WTC11 (cell line): ENCODE results near the gene CACNA1D. TPM values are rescaled to one million over a fixed set of nuclear protein-coding genes. Genes with fewer than 3 reads are reported as not detected.

Experiments
- ATAC-seq: fragments of 200-7000 bp; cut with Tn5 transposase; 2 replicates; pipeline ENCODE4 v1.10.0; 2021; ENCODE audit warnings: mild to moderate bottlenecking, moderate library complexity
- CTCF ChIA-PET: fragments of 300-600 bp; sonication (Branson Sonifier 250); formaldehyde crosslinking; loops from one replicate; lab custom pipeline; 2021; ENCODE audit warnings: antibody characterized with exemption; lab: Charles Lee
- POLR2A ChIA-PET: fragments of 350-600 bp; sonication (Branson Sonifier 250); formaldehyde crosslinking; loops from one replicate; lab custom pipeline; 2021; ENCODE audit warnings: antibody characterized with exemption; lab: Charles Lee
- DNase-seq: peaks from one replicate; pipeline ENCODE4 v3.0.0; 2021; ENCODE audit warnings: low spot score
- H3K27ac Mint-ChIP-seq: 2 replicates; pipeline ENCODE4 v1.8.0; 2021; ENCODE audit warnings: mixed read lengths
- H3K27me3 Mint-ChIP-seq: 2 replicates; pipeline ENCODE4 v1.8.0; 2021; ENCODE audit warnings: low read depth, mild to moderate bottlenecking, moderate library complexity, mixed read lengths
- H3K36me3 Mint-ChIP-seq: 2 replicates; pipeline ENCODE4 v1.8.0; 2021; ENCODE audit warnings: mixed read lengths
- H3K4me1 Mint-ChIP-seq: 2 replicates; pipeline ENCODE4 v1.8.0; 2022; ENCODE audit warnings: mixed read lengths
- H3K4me3 Mint-ChIP-seq: 2 replicates; pipeline ENCODE4 v1.8.0; 2021; ENCODE audit warnings: mild to moderate bottlenecking, moderate library complexity, mixed read lengths
- H3K9me3 Mint-ChIP-seq: 2 replicates; pipeline ENCODE4 v1.8.0; 2021; ENCODE audit warnings: mixed read lengths
- ARID4B ChIP-seq: sonication (generic); formaldehyde crosslinking; IDR thresholded peaks from 2 replicates; pipeline ENCODE4 v1.8.0; 2023; ENCODE audit warnings: missing genetic modification reagents, mild to moderate bottlenecking, borderline replicate concordance
- ATF1 ChIP-seq: sonication (generic); formaldehyde crosslinking; IDR thresholded peaks from 2 replicates; pipeline ENCODE4 v1.8.1; 2023; ENCODE audit warnings: mild to moderate bottlenecking, moderate library complexity, missing genetic modification reagents
- CREB1 ChIP-seq: sonication (generic); formaldehyde crosslinking; IDR thresholded peaks from 2 replicates; pipeline ENCODE4 v1.8.0; 2023; ENCODE audit warnings: mild to moderate bottlenecking, missing genetic modification reagents
- ERG ChIP-seq: fragments of 250-450 bp; sonication (Bioruptor Pico); IDR thresholded peaks from 2 replicates; pipeline ENCODE4 v1.8.0; 2021; ENCODE audit warnings: mild to moderate bottlenecking
- GTF2I ChIP-seq: fragments of 250-450 bp; sonication (Bioruptor Pico); conservative IDR thresholded peaks from 2 replicates; pipeline ENCODE4 v1.4.0; 2021; ENCODE audit warnings: mild to moderate bottlenecking
- JAZF1 ChIP-seq: fragments of 250-450 bp; sonication (Bioruptor Pico); IDR thresholded peaks from 2 replicates; pipeline ENCODE4 v1.9.0; 2021; ENCODE audit warnings: moderate library complexity, mild to moderate bottlenecking, inconsistent platforms
- PREB ChIP-seq: sonication (generic); formaldehyde crosslinking; IDR thresholded peaks from 2 replicates; pipeline ENCODE4 v1.8.1; 2022; ENCODE audit warnings: mild to moderate bottlenecking, missing genetic modification reagents, moderate library complexity, borderline replicate concordance
- SMAD3 ChIP-seq: sonication (generic); formaldehyde crosslinking; IDR thresholded peaks from 2 replicates; pipeline ENCODE4 v1.8.0; 2022; ENCODE audit warnings: missing genetic modification reagents, mild to moderate bottlenecking, borderline replicate concordance
- SP1 ChIP-seq: sonication (generic); formaldehyde crosslinking; conservative IDR thresholded peaks from 2 replicates; pipeline ENCODE4 v1.8.1; 2022; ENCODE audit warnings: missing genetic modification reagents
- USF2 ChIP-seq: sonication (generic); formaldehyde crosslinking; IDR thresholded peaks from 2 replicates; pipeline ENCODE4 v1.8.1; 2023; ENCODE audit warnings: mild to moderate bottlenecking, missing genetic modification reagents, moderate library complexity
- ZNF138 ChIP-seq: sonication (generic); formaldehyde crosslinking; conservative IDR thresholded peaks from 2 replicates; pipeline ENCODE4 v1.8.1; 2022; ENCODE audit warnings: mild to moderate bottlenecking, moderate library complexity, missing genetic modification reagents
- ZNF219 ChIP-seq: sonication (generic); formaldehyde crosslinking; IDR thresholded peaks from 2 replicates; pipeline ENCODE4 v1.8.0; 2023; ENCODE audit warnings: missing genetic modification reagents, mild to moderate bottlenecking, borderline replicate concordance
- ZNF281 ChIP-seq: sonication (generic); formaldehyde crosslinking; IDR thresholded peaks from 2 replicates; pipeline ENCODE4 v1.8.0; 2023; ENCODE audit warnings: mild to moderate bottlenecking, missing genetic modification reagents
- ZNF416 ChIP-seq: fragments of 250-450 bp; sonication (Bioruptor Pico); IDR thresholded peaks from 2 replicates; pipeline ENCODE4 v1.9.0; 2021; ENCODE audit warnings: mild to moderate bottlenecking, inconsistent platforms
- total RNA-seq: library from RNA; stranded (reverse); gene quantifications from 3 replicates; pipeline ENCODE4 v1.2.3, GENCODE V29; 2021
- TF ChIP-seq, protein P1 (sequence below): fragments of 250-450 bp; sonication (Bioruptor Pico); IDR thresholded peaks from 2 replicates; pipeline ENCODE4 v2.1.2; 2022; ENCODE audit warnings: mild to moderate bottlenecking, moderate library complexity
- TF ChIP-seq, protein P2 (sequence below): sonication (generic); formaldehyde crosslinking; IDR thresholded peaks from 2 replicates; pipeline ENCODE4 v1.8.1; 2023; ENCODE audit warnings: mild to moderate bottlenecking, missing genetic modification reagents
- TF ChIP-seq, protein P3 (sequence below): sonication (generic); formaldehyde crosslinking; IDR thresholded peaks from 2 replicates; pipeline ENCODE4 v1.8.1; 2023; ENCODE audit warnings: mild to moderate bottlenecking, missing genetic modification reagents

CACNA1D gene
- total RNA-seq, 1 experiment from 2014 or later, result 2.3 TPM

GRCh38 chr3:53618936-53619335, 124.5 kb downstream of the CACNA1D start:
- H3K27me3 Mint-ChIP-seq, result no peaks in the 10 kb centered on the region
- peaks cover 11% of the 10 kb centered on the region for H3K4me1 Mint-ChIP-seq
- CTCF ChIA-PET, result no interaction called here
- no peak overlapping the region for H3K4me3 Mint-ChIP-seq
- H3K9me3 Mint-ChIP-seq, result no peaks in the 10 kb centered on the region
- H3K36me3 Mint-ChIP-seq, result no peaks in the 10 kb centered on the region
- ATAC-seq, result no peak
- POLR2A ChIA-PET, result no interaction called here
- no peak overlapping the region for H3K27ac Mint-ChIP-seq
- TF ChIP-seq ARID4B (CRISPR knock-in tag) (no peak), ZNF281 (CRISPR knock-in tag) (no peak), USF2 (CRISPR knock-in tag) (no peak)
- TF ChIP-seq, all 79 proteins: peak for 0
- no peak for DNase-seq

DNA sequence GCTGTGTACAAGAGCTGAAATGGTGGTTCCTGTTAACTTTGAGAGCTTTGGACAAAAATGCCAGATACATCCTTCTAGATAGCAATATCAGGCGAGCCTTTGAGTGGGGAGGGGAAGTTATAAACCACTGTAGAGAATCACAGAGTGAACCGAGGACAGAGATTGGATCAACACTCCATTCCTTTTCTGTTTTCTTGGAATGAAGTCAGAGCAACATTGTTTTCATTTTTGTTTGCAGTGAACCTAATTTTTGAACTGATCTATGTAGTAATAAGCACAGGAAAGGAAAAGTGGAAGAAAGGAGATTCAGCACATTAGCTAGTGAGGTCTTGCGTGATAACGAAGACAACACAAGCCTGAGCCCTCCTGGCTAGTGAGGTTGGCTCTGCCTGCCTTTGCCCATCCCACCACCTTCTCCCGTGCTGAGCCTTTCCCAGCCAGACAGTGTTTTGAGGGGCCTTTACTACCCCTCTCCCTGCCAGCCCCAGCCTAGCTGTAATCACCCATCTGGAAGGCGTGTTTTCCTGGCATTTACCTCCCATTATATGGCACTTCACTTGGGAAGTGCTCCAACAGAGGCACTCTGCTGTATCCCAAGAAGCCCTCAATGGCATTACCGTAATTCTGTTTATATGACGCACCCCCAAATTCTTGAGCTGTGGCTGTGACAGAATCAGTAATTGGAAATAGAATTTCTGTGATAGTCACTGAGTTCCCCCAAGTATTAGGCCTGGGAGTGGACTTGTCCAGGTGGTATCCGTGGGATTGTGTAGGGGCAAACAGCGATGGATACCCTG, 129.8 kb downstream of the CACNA1D start:
- no peak overlapping the region for H3K27ac Mint-ChIP-seq
- no peaks in the 10 kb centered on the region for H3K9me3 Mint-ChIP-seq
- ChIA-PET POLR2A (no interaction called here), CTCF (interaction anchor here (0.9 kb wide), 1 partner anchor 85 kb away, joined by 3 read pairs; no protein-coding TSS in a partner anchor)
- ATAC-seq, result no peak; the same call in 1 of the 2 replicates
- H3K4me1 Mint-ChIP-seq, result no peaks in the 10 kb centered on the region
- H3K36me3 Mint-ChIP-seq, result no peaks in the 10 kb centered on the region
- no peaks in the 10 kb centered on the region for H3K27me3 Mint-ChIP-seq
- no peak overlapping the region for H3K4me3 Mint-ChIP-seq
- DNase-seq, result no peak
- TF ChIP-seq PREB (CRISPR knock-in tag) (no peak), CREB1 (no peak), ZNF219 (CRISPR knock-in tag) (no peak), ATF1 (CRISPR knock-in tag) (no peak), ZNF138 (no peak), JAZF1 (no peak), ERG (no peak), ZNF416 (no peak), GTF2I (no peak), SMAD3 (no peak), SP1 (CRISPR knock-in tag) (no peak)
- TF ChIP-seq, protein P1, sequence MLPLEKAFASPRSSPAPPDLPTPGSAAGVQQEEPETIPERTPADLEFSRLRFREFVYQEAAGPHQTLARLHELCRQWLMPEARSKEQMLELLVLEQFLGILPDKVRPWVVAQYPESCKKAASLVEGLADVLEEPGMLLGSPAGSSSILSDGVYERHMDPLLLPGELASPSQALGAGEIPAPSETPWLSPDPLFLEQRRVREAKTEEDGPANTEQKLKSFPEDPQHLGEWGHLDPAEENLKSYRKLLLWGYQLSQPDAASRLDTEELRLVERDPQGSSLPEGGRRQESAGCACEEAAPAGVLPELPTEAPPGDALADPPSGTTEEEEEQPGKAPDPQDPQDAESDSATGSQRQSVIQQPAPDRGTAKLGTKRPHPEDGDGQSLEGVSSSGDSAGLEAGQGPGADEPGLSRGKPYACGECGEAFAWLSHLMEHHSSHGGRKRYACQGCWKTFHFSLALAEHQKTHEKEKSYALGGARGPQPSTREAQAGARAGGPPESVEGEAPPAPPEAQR (CRISPR knock-in tag), result no peak
- TF ChIP-seq, protein P2, sequence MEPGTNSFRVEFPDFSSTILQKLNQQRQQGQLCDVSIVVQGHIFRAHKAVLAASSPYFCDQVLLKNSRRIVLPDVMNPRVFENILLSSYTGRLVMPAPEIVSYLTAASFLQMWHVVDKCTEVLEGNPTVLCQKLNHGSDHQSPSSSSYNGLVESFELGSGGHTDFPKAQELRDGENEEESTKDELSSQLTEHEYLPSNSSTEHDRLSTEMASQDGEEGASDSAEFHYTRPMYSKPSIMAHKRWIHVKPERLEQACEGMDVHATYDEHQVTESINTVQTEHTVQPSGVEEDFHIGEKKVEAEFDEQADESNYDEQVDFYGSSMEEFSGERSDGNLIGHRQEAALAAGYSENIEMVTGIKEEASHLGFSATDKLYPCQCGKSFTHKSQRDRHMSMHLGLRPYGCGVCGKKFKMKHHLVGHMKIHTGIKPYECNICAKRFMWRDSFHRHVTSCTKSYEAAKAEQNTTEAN (CRISPR knock-in tag), result no peak
- TF ChIP-seq, protein P3, sequence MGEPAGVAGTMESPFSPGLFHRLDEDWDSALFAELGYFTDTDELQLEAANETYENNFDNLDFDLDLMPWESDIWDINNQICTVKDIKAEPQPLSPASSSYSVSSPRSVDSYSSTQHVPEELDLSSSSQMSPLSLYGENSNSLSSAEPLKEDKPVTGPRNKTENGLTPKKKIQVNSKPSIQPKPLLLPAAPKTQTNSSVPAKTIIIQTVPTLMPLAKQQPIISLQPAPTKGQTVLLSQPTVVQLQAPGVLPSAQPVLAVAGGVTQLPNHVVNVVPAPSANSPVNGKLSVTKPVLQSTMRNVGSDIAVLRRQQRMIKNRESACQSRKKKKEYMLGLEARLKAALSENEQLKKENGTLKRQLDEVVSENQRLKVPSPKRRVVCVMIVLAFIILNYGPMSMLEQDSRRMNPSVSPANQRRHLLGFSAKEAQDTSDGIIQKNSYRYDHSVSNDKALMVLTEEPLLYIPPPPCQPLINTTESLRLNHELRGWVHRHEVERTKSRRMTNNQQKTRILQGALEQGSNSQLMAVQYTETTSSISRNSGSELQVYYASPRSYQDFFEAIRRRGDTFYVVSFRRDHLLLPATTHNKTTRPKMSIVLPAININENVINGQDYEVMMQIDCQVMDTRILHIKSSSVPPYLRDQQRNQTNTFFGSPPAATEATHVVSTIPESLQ (CRISPR knock-in tag), result no peak
